ENCODE data around the gene TFIP11. TPM values are rescaled to one million over a fixed set of nuclear protein-coding genes. Genes with fewer than 3 reads are reported as not detected.

TFIP11 gene
- total and polyA plus RNA-seq, 12 donors: 25.0 to 73.3 (median 37.2) TPM

- H3K4me1 ChIP-seq (replicated peaks in 1 of 2): peaks cover 6 to 33% of the 10 kb centered on the region in 2 donors
- no peaks in the 10 kb centered on the region for H3K27me3 ChIP-seq
- intact Hi-C loops (cut with DNase I): loop anchor here (5.0 to 10.0 kb wide), 2 partner anchors 61 to 68 kb away; no protein-coding TSS in a partner anchor
- H3K9me3 ChIP-seq (replicated peaks in 1 of 3): no peaks in the 10 kb centered on the region
- peak overlapping the region in 2 of 5 donors; percentile 3 to 55 for H3K27ac ChIP-seq
- H3K36me3 ChIP-seq (replicated peaks in 1 of 2): peaks cover 0 to 54% of the 10 kb centered on the region in 2 donors
- DNase-seq: peak; percentile 40 to 74 (median 63)
- H3K4me3 ChIP-seq: no peak overlapping the region
- TF ChIP-seq POLR2A (IDR thresholded peaks at IDR 0.05) (no peak), CTCF (IDR thresholded peaks at IDR 0.05) (no peak)
- 39 to 55% (median 43%) methylated on average over 9 to 10 of the region's 10 CpGs for WGBS, 4 donors
Measured at GRCh38 chr22:26463101-26463661, 49.1 kb downstream of the TFIP11 start.

- Histone ChIP-seq H3K27me3 (no peaks in the 10 kb centered on the region), H3K4me3 (no peak overlapping the region), H3K9me3 (replicated peaks in 1 of 3) (no peaks in the 10 kb centered on the region), H3K4me1 (replicated peaks in 1 of 2) (peaks cover 6 to 33% of the 10 kb centered on the region in 2 donors), H3K27ac (peak overlapping the region in 1 of 5 donors; percentile 55), H3K36me3 (replicated peaks in 1 of 2) (peaks cover 0 to 54% of the 10 kb centered on the region in 2 donors)
- 41 to 61% (median 52%) methylated on average over 3 of the region's 3 CpGs for WGBS, 4 donors
- DNase-seq: no peak
- TF ChIP-seq POLR2A (IDR thresholded peaks at IDR 0.05): no peak
- no peak for TF ChIP-seq CTCF (IDR thresholded peaks at IDR 0.05)
- intact Hi-C loops (cut with DNase I): loop anchor here (5.0 to 10.0 kb wide), 2 partner anchors 60 to 68 kb away; no protein-coding TSS in a partner anchor
Measured at GRCh38 chr22:26462641-26463040, 49.6 kb downstream of the TFIP11 start.

GRCh38 chr22:26462051-26462450, 50.2 kb downstream of the TFIP11 start:
- intact Hi-C loops (cut with DNase I): loop anchor here (5.0 to 10.0 kb wide), 2 partner anchors 60 to 67 kb away; no protein-coding TSS in a partner anchor
- Histone ChIP-seq H3K36me3 (replicated peaks in 1 of 2) (peaks cover 0 to 54% of the 10 kb centered on the region in 2 donors), H3K27ac (peak overlapping the region in 1 of 5 donors; percentile 55), H3K4me3 (no peak overlapping the region), H3K27me3 (no peaks in the 10 kb centered on the region), H3K4me1 (replicated peaks in 1 of 2) (peaks cover 6 to 33% of the 10 kb centered on the region in 2 donors), H3K9me3 (replicated peaks in 1 of 3) (no peaks in the 10 kb centered on the region)
- 77 to 87% (median 81%) methylated on average over 5 of the region's 5 CpGs for WGBS, 4 donors
- DNase-seq: peak in 1 of 7 donors; percentile 9
- TF ChIP-seq CTCF (IDR thresholded peaks at IDR 0.05): no peak
- no peak for TF ChIP-seq POLR2A (IDR thresholded peaks at IDR 0.05)

- intact Hi-C loops (cut with DNase I): loop anchor here (2.0 to 10.0 kb wide), 3 partner anchors 59 to 96 kb away; no protein-coding TSS in a partner anchor
- TF ChIP-seq POLR2A (IDR thresholded peaks at IDR 0.05): no peak
- TF ChIP-seq CTCF (IDR thresholded peaks at IDR 0.05): peak; percentile 59 to 79 (median 72)
- H3K27ac ChIP-seq: no peak overlapping the region
- peak; percentile 57 to 82 (median 77) for DNase-seq
- H3K4me3 ChIP-seq: no peak overlapping the region
- peaks cover 6 to 33% of the 10 kb centered on the region in 2 donors for H3K4me1 ChIP-seq (replicated peaks in 1 of 2)
- 14 to 25% (median 19%) methylated on average over 3 of the region's 3 CpGs for WGBS, 4 donors
- no peaks in the 10 kb centered on the region for H3K27me3 ChIP-seq
- H3K9me3 ChIP-seq (replicated peaks in 1 of 3): no peaks in the 10 kb centered on the region
- H3K36me3 ChIP-seq (replicated peaks in 1 of 2): peaks cover 0 to 53% of the 10 kb centered on the region in 2 donors
Measured at GRCh38 chr22:26461188-26461810, 51.0 kb downstream of the TFIP11 start.

Measured in adrenal gland (tissue), 12 donors.